Measurements from ENCODE around the gene CEL.

DNA sequence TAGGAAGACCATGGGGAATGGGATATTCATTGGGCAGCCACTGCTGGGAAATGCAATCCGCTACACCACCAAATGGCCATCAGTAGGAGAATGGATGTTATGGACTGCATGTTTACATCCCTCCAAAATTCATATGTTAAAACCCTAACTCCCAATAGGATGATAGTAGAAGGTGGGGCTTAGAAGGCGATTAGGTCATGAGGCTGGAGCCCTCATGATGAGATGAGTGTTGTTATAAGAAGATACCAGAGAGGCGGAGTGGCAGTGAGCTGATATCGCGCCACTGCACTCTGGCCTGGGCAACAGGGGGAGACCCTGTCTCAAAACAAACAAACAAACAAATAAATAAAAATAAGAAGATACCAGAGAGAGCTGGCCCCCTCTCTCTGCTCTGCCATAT, 47.1 kb upstream of the CEL start:
- no peak for TF ChIP-seq TAF1 (IDR thresholded peaks at IDR 0.05; ENCODE audit: borderline replicate concordance, low read depth, low read length)
- no peak for TF ChIP-seq POLR2A (IDR thresholded peaks at IDR 0.05; ENCODE audit: low read depth, low read length)
- TF ChIP-seq POLR2AphosphoS5 (IDR thresholded peaks at IDR 0.05; ENCODE audit: low read depth, low read length) = no peak

All from GM12892 (cell line).